Measurements from ENCODE around the gene SPTBN5. TPM values are rescaled to one million over a fixed set of nuclear protein-coding genes. Genes with fewer than 3 reads are reported as not detected.

Gene SPTBN5
- total RNA-seq, 2 experiments from 2014 or later: 0.03 to 0.17 TPM

GRCh38 chr15:41829959-41830646 lies 63.8 kb downstream of the SPTBN5 start:
- intact Hi-C loops (cut with micrococcal nuclease; ENCODE audit: unreplicated experiment): loop anchor here (5.0 kb wide), 1 partner anchor 72 kb away; no protein-coding TSS in a partner anchor
- no peak overlapping the region for H2AFZ ChIP-seq (ENCODE audit: low read length)
- H3K27ac ChIP-seq (ENCODE audit: low read depth, low read length, poor library complexity, severe bottlenecking): no peak overlapping the region
- no peak overlapping the region for H3K4me2 ChIP-seq (ENCODE audit: low read length)
- ChIA-PET CTCF (ENCODE audit: unreplicated experiment) (no interaction called here), POLR2A (no interaction called here)
- no peaks in the 10 kb centered on the region; the same call in 1 of the 2 replicates for H3K36me3 ChIP-seq (ENCODE audit: insufficient read depth, low read length)
- BruUV-seq (replicated peaks): no TSS peak
- H3K9me3 ChIP-seq (ENCODE audit: low read length): no peaks in the 10 kb centered on the region
- TF ChIP-seq, protein P1, sequence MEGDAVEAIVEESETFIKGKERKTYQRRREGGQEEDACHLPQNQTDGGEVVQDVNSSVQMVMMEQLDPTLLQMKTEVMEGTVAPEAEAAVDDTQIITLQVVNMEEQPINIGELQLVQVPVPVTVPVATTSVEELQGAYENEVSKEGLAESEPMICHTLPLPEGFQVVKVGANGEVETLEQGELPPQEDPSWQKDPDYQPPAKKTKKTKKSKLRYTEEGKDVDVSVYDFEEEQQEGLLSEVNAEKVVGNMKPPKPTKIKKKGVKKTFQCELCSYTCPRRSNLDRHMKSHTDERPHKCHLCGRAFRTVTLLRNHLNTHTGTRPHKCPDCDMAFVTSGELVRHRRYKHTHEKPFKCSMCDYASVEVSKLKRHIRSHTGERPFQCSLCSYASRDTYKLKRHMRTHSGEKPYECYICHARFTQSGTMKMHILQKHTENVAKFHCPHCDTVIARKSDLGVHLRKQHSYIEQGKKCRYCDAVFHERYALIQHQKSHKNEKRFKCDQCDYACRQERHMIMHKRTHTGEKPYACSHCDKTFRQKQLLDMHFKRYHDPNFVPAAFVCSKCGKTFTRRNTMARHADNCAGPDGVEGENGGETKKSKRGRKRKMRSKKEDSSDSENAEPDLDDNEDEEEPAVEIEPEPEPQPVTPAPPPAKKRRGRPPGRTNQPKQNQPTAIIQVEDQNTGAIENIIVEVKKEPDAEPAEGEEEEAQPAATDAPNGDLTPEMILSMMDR (conservative IDR thresholded peaks at IDR 0.05; ENCODE audit: low read length): no peak
- TF ChIP-seq EZH2phosphoT487 (IDR thresholded peaks at IDR 0.05; ENCODE audit: borderline replicate concordance, low read depth, low read length): no peak
- H3K79me2 ChIP-seq (ENCODE audit: insufficient read depth, low read depth, low read length): no peaks in the 10 kb centered on the region
- no peak overlapping the region for H3K4me3 ChIP-seq (ENCODE audit: low read depth, low read length, poor library complexity, severe bottlenecking)
- peaks cover 23% of the 10 kb centered on the region for H3K4me1 ChIP-seq (ENCODE audit: insufficient read depth, low read length, poor library complexity, severe bottlenecking)
- H3K9me2 ChIP-seq (ENCODE audit: insufficient read depth, low read length): no peaks in the 10 kb centered on the region
- DNase-seq (ENCODE audit: low spot score): no peak
- H4K20me1 ChIP-seq (ENCODE audit: insufficient read depth, low read length): no peaks in the 10 kb centered on the region

DNA sequence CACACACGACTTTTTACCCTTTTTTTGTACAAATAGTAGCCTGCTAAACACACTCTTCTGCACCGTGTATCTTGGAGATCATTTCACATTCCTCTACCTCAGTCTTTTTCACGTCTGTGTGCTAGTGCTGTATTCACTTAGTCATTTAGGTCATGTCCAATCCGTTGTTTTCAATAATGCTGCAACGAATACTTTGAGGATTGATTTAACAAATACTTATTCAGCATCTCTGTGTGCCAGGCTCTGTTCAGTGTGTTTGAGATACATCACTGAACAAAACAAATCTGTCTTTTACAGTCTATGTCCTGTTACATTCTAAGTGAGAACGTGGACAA lies 65.1 kb downstream of the SPTBN5 start:
- TF ChIP-seq EZH2phosphoT487 (IDR thresholded peaks at IDR 0.05; ENCODE audit: borderline replicate concordance, low read depth, low read length): no peak
- TF ChIP-seq, protein P1 (conservative IDR thresholded peaks at IDR 0.05; ENCODE audit: low read length): no peak
- H3K27ac ChIP-seq (ENCODE audit: low read depth, low read length, poor library complexity, severe bottlenecking): no peak overlapping the region
- peaks cover 23% of the 10 kb centered on the region for H3K4me1 ChIP-seq (ENCODE audit: insufficient read depth, low read length, poor library complexity, severe bottlenecking)
- ChIA-PET POLR2A (no interaction called here), CTCF (ENCODE audit: unreplicated experiment) (no interaction called here)
- no peaks in the 10 kb centered on the region; the same call in 1 of the 2 replicates for H3K36me3 ChIP-seq (ENCODE audit: insufficient read depth, low read length)
- intact Hi-C loops (cut with micrococcal nuclease; ENCODE audit: unreplicated experiment): loop anchor here (5.0 kb wide), 1 partner anchor 74 kb away; no protein-coding TSS in a partner anchor
- H3K9me3 ChIP-seq (ENCODE audit: low read length): no peaks in the 10 kb centered on the region
- no peaks in the 10 kb centered on the region for H3K79me2 ChIP-seq (ENCODE audit: insufficient read depth, low read depth, low read length)
- peak overlapping the region; percentile 84 for H3K4me3 ChIP-seq (ENCODE audit: low read depth, low read length, poor library complexity, severe bottlenecking)
- H3K9me2 ChIP-seq (ENCODE audit: insufficient read depth, low read length): no peaks in the 10 kb centered on the region
- H3K4me2 ChIP-seq (ENCODE audit: low read length): peak overlapping the region; percentile 89
- no peaks in the 10 kb centered on the region for H4K20me1 ChIP-seq (ENCODE audit: insufficient read depth, low read length)
- TSS peak; percentile 68 for BruUV-seq (replicated peaks)
- no peak for DNase-seq (ENCODE audit: low spot score)
- H2AFZ ChIP-seq (ENCODE audit: low read length): peak overlapping the region; percentile 81
